Activated T-helper 2 cell treated with anti-CD3 and anti-CD28 coated beads, Interferon-gamma antibody, Interleukin-2, Interleukin-4, amounts not matched to agents 10 μg/mL and 5 μg/mL and 100 μg/mL, durations not matched to agents 14 hours and 24 hours and 36 hours (primary cell): Measurements from ENCODE around the gene USH2A. TPM values are rescaled to one million over a fixed set of nuclear protein-coding genes. Genes with fewer than 3 reads are reported as not detected.
"Not testable (repeated sequence)": the region's sequence is repeated elsewhere in the genome, so short reads cannot be mapped to it uniquely, and the experiment has no call there.

Source experiments
- DNase-seq: peaks from one replicate; pipeline ENCODE4 v3.0.0; 2021; ENCODE audit warnings: low spot score
- H3K27ac Mint-ChIP-seq: one replicate; pipeline ENCODE4 v1.8.0; 2021; ENCODE audit warnings: mixed read lengths
- H3K27me3 Mint-ChIP-seq: one replicate; pipeline ENCODE4 v1.8.0; 2021; ENCODE audit warnings: low read depth, mixed read lengths
- H3K36me3 Mint-ChIP-seq: one replicate; pipeline ENCODE4 v1.8.0; 2021; ENCODE audit warnings: low read depth, mixed read lengths
- H3K4me1 Mint-ChIP-seq: one replicate; pipeline ENCODE4 v1.8.0; 2021; ENCODE audit warnings: low read depth, mixed read lengths
- H3K4me3 Mint-ChIP-seq: one replicate; pipeline ENCODE4 v1.8.0; 2021; ENCODE audit warnings: low read depth, mild to moderate bottlenecking, moderate library complexity, mixed read lengths
- H3K9me3 Mint-ChIP-seq: one replicate; pipeline ENCODE4 v1.8.0; 2021; ENCODE audit warnings: mixed read lengths
- intact Hi-C: fragments of 100-400 bp; cut with micrococcal nuclease; formaldehyde crosslinking; loops from one replicate; pipeline ENCODE4 v1.15.1; 2023
- total RNA-seq: library from RNA; stranded (reverse); gene quantifications from 2 replicates; pipeline ENCODE4 v1.2.3, GENCODE V29; 2022

The USH2A gene
- total RNA-seq, 1 donor from 2014 or later = not detected

DNA sequence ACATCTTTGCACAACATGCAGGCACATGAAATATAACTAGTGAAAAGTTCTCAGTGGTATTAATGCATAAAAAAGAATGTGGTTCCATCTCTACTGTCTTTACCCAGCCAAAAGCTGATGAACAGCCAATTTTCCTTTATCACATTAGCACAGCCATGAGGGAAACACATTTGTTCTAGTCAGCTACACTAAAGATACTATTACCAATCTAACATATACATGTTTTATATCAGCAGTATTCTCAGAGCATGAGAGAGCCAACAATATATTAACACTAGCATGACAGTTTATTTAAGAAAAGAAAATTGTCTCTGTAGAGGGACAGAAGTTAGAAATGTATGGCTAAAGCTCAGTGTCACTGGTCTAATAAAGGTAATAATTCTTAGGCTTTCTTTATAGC lies 56.3 kb downstream of the USH2A start:
- Mint-ChIP-seq H3K36me3 (no peaks in the 10 kb centered on the region), H3K27ac (no peak overlapping the region), H3K27me3 (no peaks in the 10 kb centered on the region), H3K4me1 (no peaks in the 10 kb centered on the region), H3K9me3 (peaks cover 4% of the 10 kb centered on the region), H3K4me3 (no peak overlapping the region)
- no peak for DNase-seq
- intact Hi-C loops = no loop called here

DNA sequence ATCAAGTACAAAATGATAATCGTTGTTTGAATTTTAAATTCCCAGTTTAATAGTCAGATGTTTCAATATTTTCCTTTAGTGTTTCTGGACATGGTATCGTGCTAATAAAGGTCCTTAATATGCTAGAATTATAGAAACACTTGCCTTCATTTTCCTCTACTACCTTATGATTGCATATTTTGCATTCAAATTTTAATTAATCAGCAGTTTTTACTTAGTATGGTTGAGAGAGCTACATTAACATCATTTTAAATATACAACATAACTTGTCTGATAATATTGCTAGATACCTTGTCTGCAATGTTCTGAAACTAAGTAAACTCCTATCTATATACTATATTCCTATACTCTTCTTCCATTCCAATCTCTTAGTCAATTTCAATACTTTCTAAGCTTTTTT lies 66.3 kb downstream of the USH2A start:
- Mint-ChIP-seq H3K9me3 (peaks cover 4% of the 10 kb centered on the region), H3K36me3 (no peaks in the 10 kb centered on the region), H3K27ac (no peak overlapping the region), H3K4me3 (no peak overlapping the region), H3K4me1 (no peaks in the 10 kb centered on the region), H3K27me3 (no peaks in the 10 kb centered on the region)
- intact Hi-C loops = no loop called here
- no peak for DNase-seq

DNA sequence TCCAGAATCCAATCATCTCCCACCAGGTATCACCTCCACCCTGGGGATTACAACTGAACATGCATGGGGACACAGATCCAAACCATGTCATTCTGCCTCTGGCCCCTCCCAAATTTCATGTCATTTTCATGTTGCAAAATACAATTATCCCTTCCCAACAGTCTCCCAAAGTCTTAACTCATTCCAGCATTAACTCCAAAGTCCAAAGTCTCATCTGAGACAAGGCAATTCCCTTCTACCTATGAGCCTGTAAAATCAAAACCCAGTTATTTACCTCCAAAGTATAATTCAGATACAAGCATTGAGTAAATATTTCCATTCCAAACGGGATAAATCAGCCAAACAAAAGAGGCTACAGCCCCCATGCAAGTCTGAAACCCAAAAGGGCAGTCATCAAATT lies 73.1 kb downstream of the USH2A start:
- Mint-ChIP-seq H3K4me3 (no peak overlapping the region), H3K36me3 (no peaks in the 10 kb centered on the region), H3K27ac (no peak overlapping the region), H3K27me3 (no peaks in the 10 kb centered on the region), H3K9me3 (peaks cover 10% of the 10 kb centered on the region), H3K4me1 (no peaks in the 10 kb centered on the region)
- intact Hi-C loops = no loop called here
- no peak for DNase-seq

DNA sequence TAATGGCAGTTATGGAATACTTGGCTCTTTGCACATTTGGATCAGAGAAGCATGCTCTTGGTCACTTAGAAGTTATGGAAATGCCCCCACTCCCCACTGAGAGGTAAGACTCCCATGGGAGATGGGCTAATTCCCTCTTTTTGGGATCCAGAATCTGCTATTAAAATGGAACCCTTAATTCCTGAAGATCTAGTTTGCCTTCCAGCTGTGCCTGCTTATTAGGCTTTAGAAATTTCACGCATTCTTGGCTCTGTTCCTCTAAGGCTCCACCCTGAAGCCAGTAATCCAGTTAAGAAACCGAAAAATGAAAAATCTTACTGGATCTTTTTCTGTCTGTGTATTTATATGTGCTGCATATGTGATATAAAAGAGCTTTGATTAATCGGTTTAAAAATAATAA lies 76.7 kb downstream of the USH2A start:
- Mint-ChIP-seq H3K9me3 (peaks cover 12% of the 10 kb centered on the region), H3K4me1 (no peaks in the 10 kb centered on the region), H3K36me3 (no peaks in the 10 kb centered on the region), H3K27ac (no peak overlapping the region), H3K27me3 (no peaks in the 10 kb centered on the region), H3K4me3 (no peak overlapping the region)
- intact Hi-C loops = no loop called here
- no peak for DNase-seq

DNA sequence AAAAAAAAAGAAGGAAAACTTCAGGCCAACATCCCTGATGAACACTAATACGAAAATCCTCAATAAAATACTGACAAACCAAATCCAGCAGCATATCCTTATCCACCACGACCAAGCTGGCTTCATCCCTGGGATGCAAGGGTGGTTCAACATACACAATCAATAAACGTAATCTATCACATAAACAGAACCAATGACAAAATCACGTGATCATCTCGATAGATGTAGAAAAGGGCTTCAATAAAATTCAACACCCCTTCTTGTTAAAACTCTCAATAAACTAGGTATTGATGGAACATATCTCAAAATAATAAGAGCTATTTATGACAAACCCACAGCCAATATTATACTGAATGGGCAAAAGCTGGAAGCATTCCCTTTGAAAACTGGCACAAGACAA lies 82.7 kb downstream of the USH2A start:
- H3K4me1 Mint-ChIP-seq, intact Hi-C loops, H3K36me3 Mint-ChIP-seq, H3K4me3 Mint-ChIP-seq, H3K27me3 Mint-ChIP-seq, DNase-seq, H3K27ac Mint-ChIP-seq: not testable (repeated sequence)
- H3K9me3 Mint-ChIP-seq = peaks cover 12% of the 10 kb centered on the region

DNA sequence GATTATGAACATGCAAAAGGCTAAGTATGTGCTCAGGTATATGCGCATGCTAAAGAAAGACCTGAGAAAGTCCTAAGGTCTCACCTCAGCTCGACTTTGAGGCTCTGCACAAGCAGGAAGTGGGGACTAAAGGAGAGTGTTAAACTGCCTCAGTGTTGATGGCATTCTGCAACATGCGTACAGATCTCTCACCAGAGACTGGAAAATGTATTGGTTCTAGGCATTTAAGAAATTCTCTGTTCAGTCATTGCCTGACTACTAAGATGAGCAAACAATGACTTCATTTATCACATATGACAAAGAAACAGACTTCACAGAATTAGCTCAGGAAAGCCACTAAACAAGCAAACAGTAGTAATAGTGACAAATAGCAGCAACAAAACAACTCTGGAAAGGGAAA lies 90.8 kb downstream of the USH2A start:
- Mint-ChIP-seq H3K9me3 (peaks cover 9% of the 10 kb centered on the region), H3K27me3 (no peaks in the 10 kb centered on the region), H3K27ac (no peak overlapping the region), H3K4me1 (no peaks in the 10 kb centered on the region), H3K4me3 (no peak overlapping the region), H3K36me3 (no peaks in the 10 kb centered on the region)
- DNase-seq = no peak
- intact Hi-C loops = no loop called here

DNA sequence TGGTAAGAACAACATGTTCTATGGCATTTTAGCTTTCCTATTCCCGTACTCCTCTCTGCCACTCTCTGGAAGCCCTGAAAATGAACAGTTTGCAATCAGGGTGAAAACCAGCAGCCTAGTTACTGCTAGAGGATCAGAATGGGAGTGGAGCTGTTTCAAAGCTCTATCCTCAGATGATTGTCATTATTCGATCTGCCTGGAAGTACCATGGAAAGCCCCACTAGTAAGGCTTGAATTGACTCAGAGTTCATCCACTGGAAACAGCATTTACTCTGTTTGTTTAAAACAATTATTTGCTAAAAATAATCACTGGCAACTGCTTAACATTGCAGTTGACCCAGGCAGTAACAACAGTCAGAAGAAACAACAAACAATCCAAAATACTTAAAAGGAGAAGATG lies 91.2 kb downstream of the USH2A start:
- no peaks in the 10 kb centered on the region for H3K27me3 Mint-ChIP-seq
- peaks cover 9% of the 10 kb centered on the region for H3K9me3 Mint-ChIP-seq
- DNase-seq = no peak
- no peaks in the 10 kb centered on the region for H3K36me3 Mint-ChIP-seq
- no peak overlapping the region for H3K4me3 Mint-ChIP-seq
- intact Hi-C loops = no loop called here
- H3K27ac Mint-ChIP-seq = no peak overlapping the region
- H3K4me1 Mint-ChIP-seq = no peaks in the 10 kb centered on the region

DNA sequence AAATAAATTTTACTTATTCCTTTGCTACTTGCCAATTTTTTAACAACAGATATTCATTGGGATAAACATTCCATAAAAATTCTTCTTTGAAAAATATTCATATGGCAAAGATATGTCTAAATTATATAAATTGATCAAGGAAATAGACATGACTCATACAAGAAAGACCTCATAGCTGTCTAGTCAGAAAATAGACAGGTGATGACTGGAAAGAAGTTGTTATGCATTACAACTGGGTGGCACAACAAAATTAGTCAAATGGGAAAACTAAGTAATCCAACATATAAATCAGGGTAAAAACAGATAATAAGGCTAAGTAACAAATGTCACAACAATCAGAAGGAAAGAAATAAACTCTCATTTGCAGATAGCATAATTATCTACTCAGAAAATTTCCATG lies 92.0 kb downstream of the USH2A start:
- intact Hi-C loops = no loop called here
- peaks cover 9% of the 10 kb centered on the region for H3K9me3 Mint-ChIP-seq
- no peak for DNase-seq
- no peaks in the 10 kb centered on the region for H3K4me1 Mint-ChIP-seq
- H3K27ac Mint-ChIP-seq = no peak overlapping the region
- H3K27me3 Mint-ChIP-seq = no peaks in the 10 kb centered on the region
- no peak overlapping the region for H3K4me3 Mint-ChIP-seq
- no peaks in the 10 kb centered on the region for H3K36me3 Mint-ChIP-seq

DNA sequence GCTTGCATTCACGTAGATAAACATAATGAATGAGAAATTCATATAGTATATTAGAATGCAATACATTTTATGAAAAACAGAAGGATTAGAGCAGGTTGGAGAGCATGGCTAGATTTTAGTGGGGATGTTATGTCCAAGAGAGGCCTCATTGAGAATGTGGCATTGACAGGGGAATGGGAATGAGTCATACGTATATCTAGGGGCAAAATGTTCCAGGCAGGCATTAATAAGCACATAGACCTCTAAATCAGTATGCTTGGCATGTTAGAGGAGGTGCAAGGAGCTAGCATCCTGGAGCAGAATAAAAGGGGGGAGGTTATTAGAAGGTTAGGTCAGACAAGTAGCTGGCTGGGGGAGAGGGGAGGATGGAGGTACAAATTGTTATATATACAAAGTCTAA lies 93.0 kb downstream of the USH2A start:
- Mint-ChIP-seq H3K27me3 (no peaks in the 10 kb centered on the region), H3K27ac (no peak overlapping the region), H3K36me3 (no peaks in the 10 kb centered on the region), H3K4me3 (no peak overlapping the region), H3K9me3 (peaks cover 9% of the 10 kb centered on the region), H3K4me1 (no peaks in the 10 kb centered on the region)
- DNase-seq = no peak
- intact Hi-C loops = no loop called here

DNA sequence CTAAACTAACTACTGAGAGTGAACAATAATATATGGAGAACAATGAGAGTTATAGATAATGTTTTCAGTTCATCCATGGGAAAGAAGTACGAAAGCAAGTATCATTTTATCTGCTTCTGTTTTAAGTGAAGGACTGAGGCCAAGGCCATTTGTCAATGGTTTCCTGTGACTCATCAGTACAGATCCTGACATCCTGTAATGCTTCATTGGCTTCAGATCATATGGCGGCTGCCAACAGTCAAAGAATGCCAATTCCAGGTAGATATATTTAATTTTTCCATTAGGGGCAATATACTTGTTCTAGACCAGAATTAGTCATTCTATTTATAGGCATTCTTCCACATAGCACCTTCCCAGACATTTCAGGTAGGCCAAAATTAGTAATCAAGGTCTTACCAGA lies 97.3 kb downstream of the USH2A start:
- H3K4me3 Mint-ChIP-seq = no peak overlapping the region

DNA sequence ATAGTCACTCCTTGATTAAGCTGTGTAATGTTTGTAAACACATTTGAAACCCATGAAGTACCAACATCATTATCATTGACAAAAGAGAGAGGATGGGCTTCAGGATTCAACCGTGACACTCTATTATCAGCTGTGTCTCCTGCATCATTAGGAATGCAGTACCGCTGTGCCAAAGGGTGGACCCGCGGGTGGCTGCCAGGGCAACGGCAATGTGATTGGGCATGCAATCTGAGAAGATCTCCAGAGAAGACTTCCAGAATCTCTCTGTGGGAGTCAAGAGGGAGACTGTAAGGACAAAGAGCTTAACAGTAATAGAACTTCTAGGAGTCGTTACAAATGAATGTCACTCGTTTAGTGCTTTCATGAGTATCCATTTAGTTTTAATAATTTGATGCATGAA lies 97.9 kb downstream of the USH2A start:
- no peaks in the 10 kb centered on the region for H3K36me3 Mint-ChIP-seq
- H3K4me1 Mint-ChIP-seq = no peaks in the 10 kb centered on the region
- H3K27ac Mint-ChIP-seq = no peak overlapping the region
- no peaks in the 10 kb centered on the region for H3K27me3 Mint-ChIP-seq
- no peak for DNase-seq
- H3K4me3 Mint-ChIP-seq = no peak overlapping the region
- intact Hi-C loops = no loop called here
- peaks cover 3% of the 10 kb centered on the region for H3K9me3 Mint-ChIP-seq

More for the DNA sequence above, 97.3 kb downstream of the USH2A start:
- Mint-ChIP-seq H3K4me1 (no peaks in the 10 kb centered on the region), H3K36me3 (no peaks in the 10 kb centered on the region), H3K9me3 (peaks cover 5% of the 10 kb centered on the region), H3K27me3 (no peaks in the 10 kb centered on the region), H3K27ac (no peak overlapping the region)
- intact Hi-C loops = no loop called here
- no peak for DNase-seq

DNA sequence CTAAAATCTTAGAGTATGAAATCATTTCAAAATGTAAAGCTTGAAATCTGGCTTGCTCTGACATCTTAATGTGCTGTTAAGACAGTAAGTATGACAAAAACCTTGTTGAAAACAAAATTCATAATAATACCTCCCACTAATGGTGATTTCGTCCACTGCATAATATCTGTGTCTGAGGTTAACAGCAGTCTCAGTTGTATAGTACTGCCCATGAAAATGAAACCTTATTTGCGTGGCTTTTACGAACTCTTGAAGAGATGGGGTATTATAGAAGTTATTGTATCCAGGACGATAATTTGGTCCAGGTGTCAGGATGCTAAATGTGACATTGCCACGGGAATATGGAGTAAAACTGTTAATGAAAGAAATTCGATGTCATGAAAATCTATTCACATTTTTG lies 99.9 kb downstream of the USH2A start:
- Mint-ChIP-seq H3K4me1 (no peaks in the 10 kb centered on the region), H3K9me3 (peaks cover 3% of the 10 kb centered on the region), H3K27me3 (no peaks in the 10 kb centered on the region), H3K27ac (no peak overlapping the region), H3K4me3 (no peak overlapping the region), H3K36me3 (no peaks in the 10 kb centered on the region)
- intact Hi-C loops = no loop called here
- no peak for DNase-seq

DNA sequence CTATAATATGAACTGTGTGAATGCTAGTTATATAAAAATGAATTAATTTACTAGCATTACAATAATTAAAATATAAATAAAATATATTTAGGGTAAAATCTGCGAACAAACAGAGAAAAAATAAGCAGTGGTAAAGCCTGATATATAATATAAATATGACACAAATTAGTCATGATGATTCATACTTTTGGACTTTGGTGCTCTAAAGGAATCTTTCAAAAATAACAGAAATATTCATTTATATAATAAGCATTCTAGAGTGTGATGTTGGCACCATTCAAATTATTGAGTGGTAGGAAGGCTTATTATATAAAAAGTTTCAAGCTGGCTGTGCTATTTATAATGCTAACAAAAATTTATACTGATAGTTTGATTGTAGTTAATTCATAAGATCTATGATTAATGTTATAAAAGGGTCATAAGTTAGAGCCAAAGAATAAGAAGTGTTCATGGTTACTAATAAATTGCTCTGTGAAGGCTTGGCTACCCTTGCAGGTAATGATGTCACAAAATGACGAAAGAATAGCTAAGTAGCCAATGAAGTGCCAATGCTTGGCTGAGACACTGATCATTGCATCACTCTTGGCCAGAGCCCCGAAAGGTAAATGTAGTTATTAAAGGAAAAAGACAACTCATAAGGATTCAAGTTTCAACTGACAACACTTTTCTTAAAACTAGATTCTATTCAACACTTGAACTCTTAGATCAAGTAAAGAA lies 108.7 kb downstream of the USH2A start:
- Mint-ChIP-seq H3K36me3 (no peaks in the 10 kb centered on the region), H3K27ac (no peak overlapping the region), H3K27me3 (no peaks in the 10 kb centered on the region), H3K4me3 (no peak overlapping the region), H3K4me1 (no peaks in the 10 kb centered on the region), H3K9me3 (peaks cover 3% of the 10 kb centered on the region)
- no peak for DNase-seq
- intact Hi-C loops = no loop called here

DNA sequence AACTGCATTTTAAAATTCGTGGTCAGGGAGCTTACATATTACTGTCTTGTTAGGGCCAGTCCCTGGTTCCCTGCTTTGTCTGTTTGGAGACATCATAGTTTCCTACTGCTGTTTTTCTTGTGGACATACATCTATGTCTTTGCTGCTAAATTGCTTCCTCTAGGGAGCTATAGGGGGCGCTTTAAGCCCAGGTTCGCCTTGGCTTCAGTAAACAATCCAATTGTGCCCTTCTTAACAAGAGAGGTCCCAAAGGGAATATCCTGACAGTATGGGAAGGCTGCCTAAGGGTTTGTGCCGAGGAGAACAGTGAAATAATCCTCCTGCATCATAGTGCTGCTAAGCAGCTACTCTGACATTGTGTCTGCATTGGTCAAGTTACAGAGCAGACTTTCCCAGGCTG lies 112.5 kb downstream of the USH2A start:
- H3K36me3 Mint-ChIP-seq = no peaks in the 10 kb centered on the region
- intact Hi-C loops = no loop called here
- H3K27me3 Mint-ChIP-seq = no peaks in the 10 kb centered on the region
- H3K4me1 Mint-ChIP-seq = no peaks in the 10 kb centered on the region
- no peak for DNase-seq
- no peak overlapping the region for H3K4me3 Mint-ChIP-seq
- no peaks in the 10 kb centered on the region for H3K9me3 Mint-ChIP-seq
- no peak overlapping the region for H3K27ac Mint-ChIP-seq
